B cell (primary cell): ENCODE data around the gene CD80.
"Not testable (repeated sequence)": the region's sequence is repeated elsewhere in the genome, so short reads cannot be mapped to it uniquely, and the experiment has no call there.

Source experiments
- EZH2 ChIP-seq: IDR thresholded peaks from 2 replicates; pipeline ENCODE4 v1.6.1; 2012; ENCODE audit warnings: borderline replicate concordance, low read depth, mild to moderate bottlenecking, moderate library complexity, low read length; ENCODE audit not compliant: insufficient read depth, poor library complexity, severe bottlenecking
- TF ChIP-seq, protein P1 (sequence below): fragments of 200-600 bp; IDR thresholded peaks from one replicate; pipeline ENCODE4 v1.8.0; 2022; ENCODE audit warnings: antibody characterized with exemption, mild to moderate bottlenecking

- TF ChIP-seq, protein P1, sequence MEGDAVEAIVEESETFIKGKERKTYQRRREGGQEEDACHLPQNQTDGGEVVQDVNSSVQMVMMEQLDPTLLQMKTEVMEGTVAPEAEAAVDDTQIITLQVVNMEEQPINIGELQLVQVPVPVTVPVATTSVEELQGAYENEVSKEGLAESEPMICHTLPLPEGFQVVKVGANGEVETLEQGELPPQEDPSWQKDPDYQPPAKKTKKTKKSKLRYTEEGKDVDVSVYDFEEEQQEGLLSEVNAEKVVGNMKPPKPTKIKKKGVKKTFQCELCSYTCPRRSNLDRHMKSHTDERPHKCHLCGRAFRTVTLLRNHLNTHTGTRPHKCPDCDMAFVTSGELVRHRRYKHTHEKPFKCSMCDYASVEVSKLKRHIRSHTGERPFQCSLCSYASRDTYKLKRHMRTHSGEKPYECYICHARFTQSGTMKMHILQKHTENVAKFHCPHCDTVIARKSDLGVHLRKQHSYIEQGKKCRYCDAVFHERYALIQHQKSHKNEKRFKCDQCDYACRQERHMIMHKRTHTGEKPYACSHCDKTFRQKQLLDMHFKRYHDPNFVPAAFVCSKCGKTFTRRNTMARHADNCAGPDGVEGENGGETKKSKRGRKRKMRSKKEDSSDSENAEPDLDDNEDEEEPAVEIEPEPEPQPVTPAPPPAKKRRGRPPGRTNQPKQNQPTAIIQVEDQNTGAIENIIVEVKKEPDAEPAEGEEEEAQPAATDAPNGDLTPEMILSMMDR, result not testable (repeated sequence)
- not testable (repeated sequence) for TF ChIP-seq EZH2
Observed at GRCh38 chr3:119563334-119563733, 3.9 kb upstream of the CD80 start.
